GM23338 (cell line): ENCODE measurements around the gene HMG20B. TPM values are rescaled to one million over a fixed set of nuclear protein-coding genes. Genes with fewer than 3 reads are reported as not detected.

Experiments
- ATAC-seq: fragments of 200-7000 bp; cut with Tn5 transposase; 3 replicates; pipeline ENCODE4 v1.9.1; 2020
- DNase-seq: peaks from one replicate; pipeline ENCODE4 v3.0.0-alpha.2; 2015; ENCODE audit warnings: low spot score
- H2AFZ ChIP-seq: fragments of 200-600 bp; sonication (generic); 2 replicates; pipeline ENCODE4 v1.8.0; 2016; ENCODE audit warnings: antibody characterized with exemption, mild to moderate bottlenecking, moderate library complexity
- H3F3A ChIP-seq: fragments of 200-600 bp; sonication (generic); replicated peaks from 2 replicates; pipeline ENCODE4 v1.8.0; 2017; ENCODE audit warnings: antibody characterized with exemption, mixed run types, low read depth
- H3K27ac ChIP-seq: fragments of 200-600 bp; sonication (generic); 2 replicates; pipeline ENCODE4 v1.6.1; 2016; ENCODE audit warnings: low read depth
- H3K27me3 ChIP-seq: fragments of 200-600 bp; sonication (generic); 2 replicates; pipeline ENCODE4 v1.8.0; 2016; ENCODE audit warnings: mild to moderate bottlenecking, mixed run types, moderate library complexity; ENCODE audit not compliant: insufficient read depth
- H3K36me3 ChIP-seq: fragments of 200-600 bp; sonication (generic); 2 replicates; pipeline ENCODE4 v1.8.0; 2016; ENCODE audit warnings: mild to moderate bottlenecking; ENCODE audit not compliant: insufficient read depth
- H3K4me1 ChIP-seq: fragments of 200-600 bp; sonication (generic); 2 replicates; pipeline ENCODE4 v1.8.0; 2016; ENCODE audit warnings: mild to moderate bottlenecking, moderate library complexity; ENCODE audit not compliant: insufficient read depth
- H3K4me2 ChIP-seq: fragments of 200-600 bp; sonication (generic); 2 replicates; pipeline ENCODE4 v1.7.1; 2017; ENCODE audit warnings: mixed run types
- H3K4me3 ChIP-seq: fragments of 200-600 bp; sonication (generic); 2 replicates; pipeline ENCODE4 v1.6.1; 2016; ENCODE audit warnings: mixed run types
- H3K79me2 ChIP-seq: fragments of 200-600 bp; sonication (generic); replicated peaks from 2 replicates; pipeline ENCODE4 v1.8.0; 2017; ENCODE audit warnings: mild to moderate bottlenecking; ENCODE audit not compliant: insufficient read depth
- H3K9me2 ChIP-seq: fragments of 200-600 bp; sonication (generic); 2 replicates; pipeline ENCODE4 v1.8.0; 2017; ENCODE audit not compliant: insufficient read depth
- H4K20me1 ChIP-seq: fragments of 200-600 bp; sonication (generic); replicated peaks from 2 replicates; pipeline ENCODE4 v1.8.0; 2017; ENCODE audit warnings: mild to moderate bottlenecking; ENCODE audit not compliant: insufficient read depth
- H3K27ac Mint-ChIP-seq: 2 replicates; pipeline ENCODE4 v1.8.0; 2020; ENCODE audit warnings: inconsistent platforms, mild to moderate bottlenecking, moderate library complexity, mixed read lengths
- H3K27me3 Mint-ChIP-seq: 3 replicates; pipeline ENCODE4 v1.8.0; 2022; ENCODE audit warnings: low read depth, mild to moderate bottlenecking, moderate library complexity, mixed read lengths, inconsistent platforms; ENCODE audit not compliant: insufficient read depth, poor library complexity
- H3K36me3 Mint-ChIP-seq: 3 replicates; pipeline ENCODE4 v1.8.0; 2021; ENCODE audit warnings: low read depth, mild to moderate bottlenecking, inconsistent platforms, moderate library complexity, mixed read lengths
- H3K4me1 Mint-ChIP-seq: 3 replicates; pipeline ENCODE4 v1.8.0; 2020; ENCODE audit warnings: mild to moderate bottlenecking, inconsistent platforms, mixed read lengths
- H3K4me3 Mint-ChIP-seq: 3 replicates; pipeline ENCODE4 v1.8.0; 2021; ENCODE audit warnings: moderate library complexity, mild to moderate bottlenecking, inconsistent platforms, mixed read lengths
- H3K9me3 Mint-ChIP-seq: 3 replicates; pipeline ENCODE4 v1.8.0; 2020; ENCODE audit warnings: moderate library complexity, mild to moderate bottlenecking, inconsistent platforms, mixed read lengths
- CREB1 ChIP-seq: fragments of 250-450 bp; sonication (Bioruptor Pico); IDR thresholded peaks from 2 replicates; pipeline ENCODE4 v1.5.0; 2020; ENCODE audit warnings: low read depth, mild to moderate bottlenecking, moderate library complexity
- CTCF ChIP-seq, 2 experiments: fragments of 200-600 bp in 1 of 2; sonication (generic) in 1 of 2; conservative IDR thresholded peaks; 2 replicates each; pipeline versions ENCODE4 v1.5.1 to v1.6.1; 2016 to 2017; ENCODE audit warnings: antibody characterized with exemption in 2 of 2, low read depth in 2 of 2, mild to moderate bottlenecking in 2 of 2, moderate library complexity in 1 of 2
- ETS1 ChIP-seq: IDR thresholded peaks from 2 replicates; pipeline ENCODE4 v1.6.1; 2016; ENCODE audit warnings: antibody characterized with exemption
- EZH2 ChIP-seq: fragments of 200-600 bp; sonication (generic); IDR thresholded peaks from one replicate; pipeline ENCODE4 v1.8.0; 2017; ENCODE audit warnings: antibody characterized with exemption, mild to moderate bottlenecking, low read depth; ENCODE audit not compliant: unreplicated experiment
- EZH2phosphoT487 ChIP-seq: fragments of 200-600 bp; sonication (generic); IDR thresholded peaks from one replicate; pipeline ENCODE4 v1.8.1; 2018; ENCODE audit warnings: antibody characterized with exemption; ENCODE audit not compliant: unreplicated experiment
- JUNB ChIP-seq: IDR thresholded peaks from one replicate; pipeline ENCODE4 v1.6.1; 2016; ENCODE audit warnings: antibody characterized with exemption; ENCODE audit not compliant: unreplicated experiment
- NANOG ChIP-seq: IDR thresholded peaks from 2 replicates; pipeline ENCODE4 v1.6.1; 2016; ENCODE audit warnings: antibody characterized with exemption, borderline replicate concordance
- POLR2AphosphoS5 ChIP-seq: IDR thresholded peaks from 2 replicates; pipeline ENCODE4 v1.6.1; 2016; ENCODE audit warnings: antibody characterized with exemption, low read depth
- REST ChIP-seq: IDR thresholded peaks from one replicate; pipeline ENCODE4 v1.6.1; 2018; ENCODE audit warnings: antibody characterized with exemption; ENCODE audit not compliant: unreplicated experiment
- STAT1 ChIP-seq: IDR thresholded peaks from one replicate; pipeline ENCODE4 v1.6.1; 2016; ENCODE audit warnings: antibody characterized with exemption; ENCODE audit not compliant: unreplicated experiment
- ZNF114 ChIP-seq: fragments of 250-450 bp; sonication (Bioruptor Pico); IDR thresholded peaks from 2 replicates; pipeline ENCODE4 v1.5.0; 2020; ENCODE audit warnings: mild to moderate bottlenecking, moderate library complexity
- ZNF331 ChIP-seq: fragments of 250-450 bp; sonication (Bioruptor Pico); IDR thresholded peaks from 2 replicates; pipeline ENCODE4 v1.5.0; 2020; ENCODE audit warnings: low read depth, mild to moderate bottlenecking, moderate library complexity
- ZNF462 ChIP-seq: fragments of 250-450 bp; sonication (Bioruptor Pico); IDR thresholded peaks from 2 replicates; pipeline ENCODE4 v1.5.0; 2020; ENCODE audit warnings: mild to moderate bottlenecking, moderate library complexity
- polyA plus RNA-seq: library from polyadenylated mRNA; unstranded; fragments of >200 nt; fragmentation: Nextera tagmentation; extraction: Ambion mirVana; gene quantifications from 2 replicates; pipeline ENCODE4 v1.2.1, GENCODE V29; 2016
- total RNA-seq: library from RNA; depleted of rRNA; stranded (reverse); fragments of >200 nt; shearing (Covaris generic); gene quantifications from 2 replicates; pipeline ENCODE4 v1.2.3, GENCODE V29; 2014

HMG20B gene
- total and polyA plus RNA-seq, 2 experiments from 2014 or later = 74.1 to 130 TPM

- H3F3A ChIP-seq = peaks cover 9% of the 10 kb centered on the region; the same call in 1 of the 2 replicates
- H3K27ac Mint-ChIP-seq = no peak overlapping the region
- peaks cover 4% of the 10 kb centered on the region for H3K27me3 Mint-ChIP-seq
- H2AFZ ChIP-seq = no peak overlapping the region
- H3K79me2 ChIP-seq = no peaks in the 10 kb centered on the region
- no peaks in the 10 kb centered on the region for H3K27me3 ChIP-seq
- no peaks in the 10 kb centered on the region for H3K9me2 ChIP-seq
- H3K27ac ChIP-seq = 0 out of 2 replicates have a peak overlapping the region, but pooled peaks have one; percentile 59
- H4K20me1 ChIP-seq = peaks cover 5% of the 10 kb centered on the region
- ATAC-seq (peak; percentile 81), DNase-seq (peak; percentile 85)
- no peak overlapping the region for H3K4me3 Mint-ChIP-seq
- TF ChIP-seq EZH2phosphoT487 (no peak), CREB1 (CRISPR knock-in tag) (no peak), ZNF462 (no peak), CTCF (conservative IDR thresholded peaks at IDR 0.05; ENCODE audit: low read depth in 2 of 2) (no peak), REST (no peak), NANOG (no peak), STAT1 (no peak), ETS1 (no peak), ZNF331 (CRISPR knock-in tag) (no peak), EZH2 (no peak), POLR2AphosphoS5 (no peak), JUNB (no peak), ZNF114 (CRISPR knock-in tag) (no peak)
- H3K4me1 ChIP-seq = no peaks in the 10 kb centered on the region; the same call in 1 of the 2 replicates
- H3K9me3 Mint-ChIP-seq = no peaks in the 10 kb centered on the region
- H3K36me3 Mint-ChIP-seq = peaks cover 19% of the 10 kb centered on the region
- H3K4me3 ChIP-seq = no peak overlapping the region
- H3K4me1 Mint-ChIP-seq = peaks cover 4% of the 10 kb centered on the region
- H3K36me3 ChIP-seq = no peaks in the 10 kb centered on the region
- no peak overlapping the region for H3K4me2 ChIP-seq
Measured at GRCh38 chr19:3612901-3613741, 40.4 kb downstream of the HMG20B start.
